HFFc6 (cell line): ENCODE measurements around the gene SMNDC1. TPM values are rescaled to one million over a fixed set of nuclear protein-coding genes. Genes with fewer than 3 reads are reported as not detected.

Experiments
- DNase-seq: peaks from one replicate; pipeline ENCODE4 v3.0.0-alpha.2; 2018
- H3K27ac Mint-ChIP-seq: 2 replicates; pipeline ENCODE4 v1.8.0; 2020; ENCODE audit warnings: mild to moderate bottlenecking, mixed read lengths
- H3K27me3 Mint-ChIP-seq: 2 replicates; pipeline ENCODE4 v1.8.0; 2021; ENCODE audit warnings: mild to moderate bottlenecking, moderate library complexity, mixed read lengths; ENCODE audit not compliant: insufficient read depth
- H3K36me3 Mint-ChIP-seq: 2 replicates; pipeline ENCODE4 v1.8.0; 2021; ENCODE audit warnings: low read depth, mixed read lengths
- H3K4me1 Mint-ChIP-seq: 2 replicates; pipeline ENCODE4 v1.8.0; 2020; ENCODE audit warnings: low read depth, mixed read lengths
- H3K4me3 Mint-ChIP-seq: 2 replicates; pipeline ENCODE4 v1.8.0; 2020; ENCODE audit warnings: mild to moderate bottlenecking, moderate library complexity, mixed read lengths
- H3K9me3 Mint-ChIP-seq: 2 replicates; pipeline ENCODE4 v1.8.0; 2020; ENCODE audit warnings: mild to moderate bottlenecking, mixed read lengths
- total RNA-seq, 6 experiments: library from RNA; stranded (reverse); fragmentation: NEBNext Ultra II Directional; extraction: Animal tissue kit (Norgen Biotek cat#: 25700); gene quantifications; 2 replicates in 1 of 6; 3 replicates in 5 of 6; pipeline ENCODE4 v1.2.3, GENCODE V29; 2021
- TF ChIP-seq, protein P1 (sequence below): fragments of 200-600 bp; sonication (generic); IDR thresholded peaks from 2 replicates; pipeline ENCODE4 v1.5.0; 2021; ENCODE audit warnings: antibody characterized with exemption, mild to moderate bottlenecking

SMNDC1 gene
- total RNA-seq, 6 experiments from 2014 or later = 31.5 to 37.5 (median 34.8) TPM

DNA sequence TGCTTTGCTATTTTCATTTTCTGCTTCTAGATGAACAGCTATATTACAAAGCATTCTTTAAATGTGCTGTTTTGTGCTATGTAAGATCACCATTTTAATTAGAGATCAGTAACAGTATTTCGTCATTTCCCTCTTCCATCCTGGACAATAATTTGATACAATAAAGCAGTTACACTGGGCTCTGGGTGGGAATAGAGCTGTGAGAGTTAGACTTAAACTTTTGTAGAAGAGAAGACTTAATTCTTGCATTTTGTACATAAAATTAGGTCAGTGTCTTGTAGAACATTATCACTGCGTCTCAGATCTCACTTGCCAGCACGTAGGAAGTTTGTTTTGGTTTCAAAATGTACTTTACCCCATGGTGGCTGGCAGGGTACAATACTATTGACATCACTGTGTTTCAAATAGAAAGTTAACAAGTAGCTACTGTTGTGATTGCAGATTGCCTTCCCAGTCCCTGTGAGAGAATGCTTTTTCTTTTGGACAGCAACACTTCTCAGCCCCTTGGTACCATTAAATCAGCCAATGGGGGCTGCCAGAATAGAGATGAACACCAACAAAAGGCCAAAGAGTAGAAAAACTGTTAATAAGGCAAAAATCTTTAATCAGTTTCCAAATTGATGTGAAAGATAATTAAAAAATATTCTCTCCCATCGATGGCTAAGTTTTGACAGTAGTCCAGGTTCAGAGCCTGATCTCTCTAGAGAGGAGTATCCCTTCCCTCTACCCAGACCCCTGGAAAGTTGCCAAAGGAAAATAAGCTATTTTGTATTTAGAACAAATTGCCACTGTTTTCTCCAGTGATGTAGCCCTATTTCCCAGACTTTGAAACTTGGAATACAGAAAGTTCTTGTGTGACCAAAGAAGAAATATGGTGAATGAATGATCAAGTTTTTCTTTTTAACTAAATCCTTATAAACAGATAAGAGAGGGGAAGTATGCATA is 35.1 kb downstream of the SMNDC1 start:
- no peak overlapping the region for H3K27ac Mint-ChIP-seq
- DNase-seq = no peak
- H3K4me3 Mint-ChIP-seq = peak overlapping the region; percentile 70
- H3K27me3 Mint-ChIP-seq = 0 out of 2 replicates have a peak, but pooled peaks cover 1% of the 10 kb centered on the region
- H3K36me3 Mint-ChIP-seq = no peaks in the 10 kb centered on the region
- H3K9me3 Mint-ChIP-seq = no peaks in the 10 kb centered on the region
- TF ChIP-seq, protein P1, sequence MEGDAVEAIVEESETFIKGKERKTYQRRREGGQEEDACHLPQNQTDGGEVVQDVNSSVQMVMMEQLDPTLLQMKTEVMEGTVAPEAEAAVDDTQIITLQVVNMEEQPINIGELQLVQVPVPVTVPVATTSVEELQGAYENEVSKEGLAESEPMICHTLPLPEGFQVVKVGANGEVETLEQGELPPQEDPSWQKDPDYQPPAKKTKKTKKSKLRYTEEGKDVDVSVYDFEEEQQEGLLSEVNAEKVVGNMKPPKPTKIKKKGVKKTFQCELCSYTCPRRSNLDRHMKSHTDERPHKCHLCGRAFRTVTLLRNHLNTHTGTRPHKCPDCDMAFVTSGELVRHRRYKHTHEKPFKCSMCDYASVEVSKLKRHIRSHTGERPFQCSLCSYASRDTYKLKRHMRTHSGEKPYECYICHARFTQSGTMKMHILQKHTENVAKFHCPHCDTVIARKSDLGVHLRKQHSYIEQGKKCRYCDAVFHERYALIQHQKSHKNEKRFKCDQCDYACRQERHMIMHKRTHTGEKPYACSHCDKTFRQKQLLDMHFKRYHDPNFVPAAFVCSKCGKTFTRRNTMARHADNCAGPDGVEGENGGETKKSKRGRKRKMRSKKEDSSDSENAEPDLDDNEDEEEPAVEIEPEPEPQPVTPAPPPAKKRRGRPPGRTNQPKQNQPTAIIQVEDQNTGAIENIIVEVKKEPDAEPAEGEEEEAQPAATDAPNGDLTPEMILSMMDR = no peak
- peaks cover 17% of the 10 kb centered on the region for H3K4me1 Mint-ChIP-seq

DNA sequence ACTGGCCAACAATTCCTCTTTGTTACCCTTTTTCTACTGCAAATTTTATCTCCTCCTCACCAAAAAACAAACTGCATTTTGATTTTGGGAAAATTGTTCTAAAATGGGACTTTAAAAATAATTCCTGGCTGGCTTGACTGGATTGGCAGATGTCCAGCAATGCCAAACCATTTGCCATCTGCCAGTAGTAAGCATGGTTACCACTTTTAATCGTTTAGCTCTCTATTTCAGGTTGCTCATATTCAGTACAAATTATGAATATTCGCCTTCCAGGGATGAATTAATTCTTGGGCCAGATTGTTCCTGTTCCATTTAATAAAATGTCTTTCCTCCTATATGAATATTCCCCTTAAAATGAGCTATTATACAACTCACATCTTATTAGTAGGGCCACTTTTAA is 35.7 kb downstream of the SMNDC1 start:
- no peaks in the 10 kb centered on the region for H3K9me3 Mint-ChIP-seq
- peaks cover 17% of the 10 kb centered on the region for H3K4me1 Mint-ChIP-seq
- no peak overlapping the region; the same call in 1 of the 2 replicates for H3K4me3 Mint-ChIP-seq
- H3K27me3 Mint-ChIP-seq = 0 out of 2 replicates have a peak, but pooled peaks cover 1% of the 10 kb centered on the region
- TF ChIP-seq, protein P1 = no peak
- H3K36me3 Mint-ChIP-seq = no peaks in the 10 kb centered on the region
- H3K27ac Mint-ChIP-seq = no peak overlapping the region
- DNase-seq = no peak

DNA sequence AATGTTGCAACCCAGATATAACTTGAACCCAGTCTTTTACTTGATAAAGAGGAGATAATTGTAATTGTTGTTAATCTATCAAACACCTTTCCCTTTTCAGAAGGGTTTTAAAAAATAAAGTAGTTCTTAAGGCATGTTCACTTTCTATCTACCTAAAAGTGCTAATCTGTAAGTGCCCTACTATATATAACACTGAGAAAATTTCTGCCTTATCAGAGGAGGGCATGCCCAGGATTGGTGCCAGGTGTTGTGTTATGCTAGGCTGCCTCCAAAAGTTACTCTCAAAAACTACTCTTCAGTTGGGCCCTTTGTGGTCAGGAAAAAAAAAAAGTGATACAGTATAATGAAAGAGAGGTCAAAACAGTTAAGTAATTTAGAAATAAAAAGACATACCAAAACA is 36.3 kb downstream of the SMNDC1 start:
- Mint-ChIP-seq H3K27me3 (0 out of 2 replicates have a peak, but pooled peaks cover under 1% of the 10 kb centered on the region), H3K4me3 (no peak overlapping the region), H3K9me3 (no peaks in the 10 kb centered on the region), H3K36me3 (no peaks in the 10 kb centered on the region), H3K4me1 (peaks cover 13% of the 10 kb centered on the region), H3K27ac (no peak overlapping the region)
- DNase-seq = no peak
- TF ChIP-seq, protein P1 = no peak

DNA sequence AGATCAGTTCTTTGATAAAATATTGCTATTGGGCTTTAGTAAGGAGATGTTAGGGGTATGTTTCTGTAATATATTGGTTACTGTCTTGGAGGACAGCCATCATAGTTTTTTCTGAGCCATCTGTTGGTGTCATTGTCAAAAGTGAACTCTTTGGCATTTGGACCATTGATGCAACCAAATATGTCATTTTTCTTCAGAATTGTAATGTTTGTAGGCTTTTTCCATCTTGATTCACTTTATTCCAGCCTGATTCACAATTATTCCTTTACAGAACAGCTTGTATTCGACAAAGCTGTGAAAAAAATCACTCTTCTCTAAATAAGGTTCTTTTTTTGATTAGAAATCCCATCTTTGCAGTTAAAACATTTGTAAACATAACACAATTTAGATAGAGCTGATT is 37.4 kb downstream of the SMNDC1 start:
- no peaks in the 10 kb centered on the region for H3K27me3 Mint-ChIP-seq
- peaks cover 10% of the 10 kb centered on the region for H3K4me1 Mint-ChIP-seq
- H3K4me3 Mint-ChIP-seq = no peak overlapping the region
- DNase-seq = no peak
- no peak overlapping the region for H3K27ac Mint-ChIP-seq
- TF ChIP-seq, protein P1 = no peak
- H3K36me3 Mint-ChIP-seq = no peaks in the 10 kb centered on the region
- no peaks in the 10 kb centered on the region for H3K9me3 Mint-ChIP-seq

DNA sequence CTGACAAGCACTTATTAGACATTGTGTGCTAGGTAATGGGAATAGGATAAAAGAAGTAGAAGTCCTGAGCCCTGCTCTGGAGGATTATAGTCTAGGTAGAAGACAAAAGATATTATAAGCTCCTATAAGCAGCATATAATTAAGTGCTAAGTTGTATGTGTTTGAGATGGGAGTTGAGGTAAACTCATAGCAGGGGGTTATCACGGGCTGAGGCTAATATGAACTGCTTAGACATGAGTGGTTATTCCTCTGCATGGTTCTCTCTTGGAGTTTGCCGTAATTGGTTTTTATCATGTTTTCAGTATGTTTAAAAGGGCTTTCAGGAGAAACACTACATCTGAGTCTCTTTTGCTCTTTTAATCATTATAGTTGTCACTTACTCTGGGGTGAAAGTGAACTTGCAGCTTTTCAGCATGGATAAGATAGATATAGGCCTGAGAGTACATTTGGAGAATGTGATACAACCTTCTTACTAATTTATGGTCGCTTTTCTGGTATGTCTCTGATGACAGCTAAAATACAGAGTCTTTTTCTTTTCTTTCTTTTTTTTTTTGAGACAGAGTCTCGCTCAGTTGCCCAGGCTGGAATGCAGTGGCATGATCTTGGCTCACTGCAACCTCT is 39.0 kb downstream of the SMNDC1 start:
- no peak overlapping the region for H3K4me3 Mint-ChIP-seq
- TF ChIP-seq, protein P1 = no peak
- H3K27me3 Mint-ChIP-seq = no peaks in the 10 kb centered on the region
- no peaks in the 10 kb centered on the region for H3K9me3 Mint-ChIP-seq
- no peak overlapping the region for H3K27ac Mint-ChIP-seq
- no peaks in the 10 kb centered on the region for H3K36me3 Mint-ChIP-seq
- H3K4me1 Mint-ChIP-seq = peaks cover 19% of the 10 kb centered on the region
- no peak for DNase-seq
